ENCODE data around the gene IL12B. TPM values are rescaled to one million over a fixed set of nuclear protein-coding genes. Genes with fewer than 3 reads are reported as not detected.

Gene IL12B
- total RNA-seq, 1 donor from 2014 or later: not detected

DNA sequence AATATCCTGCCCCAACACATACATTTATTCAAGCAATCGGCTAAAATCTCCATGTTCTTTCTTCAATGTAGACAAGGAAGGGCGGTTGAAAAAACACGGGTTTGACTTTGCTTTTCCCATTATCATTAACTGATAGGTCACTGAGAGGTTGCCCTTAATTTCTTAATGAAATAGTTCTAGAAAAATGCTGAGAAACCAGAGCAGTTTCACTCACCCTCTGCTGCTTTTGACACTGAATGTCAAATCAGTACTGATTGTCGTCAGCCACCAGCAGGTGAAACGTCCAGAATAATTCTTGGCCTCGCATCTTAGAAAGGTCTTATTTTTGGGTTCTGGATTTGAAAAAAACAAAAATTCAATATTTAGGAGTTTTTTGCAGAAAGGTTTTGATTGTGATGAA lies 8.1 kb downstream of the IL12B start:
- Mint-ChIP-seq H3K4me3 (ENCODE audit: unreplicated experiment) (no peak overlapping the region), H3K4me1 (ENCODE audit: unreplicated experiment) (no peaks in the 10 kb centered on the region), H3K27ac (ENCODE audit: unreplicated experiment) (no peak overlapping the region), H3K36me3 (ENCODE audit: unreplicated experiment) (no peaks in the 10 kb centered on the region), H3K27me3 (ENCODE audit: unreplicated experiment) (peaks cover 45% of the 10 kb centered on the region), H3K9me3 (ENCODE audit: unreplicated experiment) (no peaks in the 10 kb centered on the region)
- TF ChIP-seq, protein P1, sequence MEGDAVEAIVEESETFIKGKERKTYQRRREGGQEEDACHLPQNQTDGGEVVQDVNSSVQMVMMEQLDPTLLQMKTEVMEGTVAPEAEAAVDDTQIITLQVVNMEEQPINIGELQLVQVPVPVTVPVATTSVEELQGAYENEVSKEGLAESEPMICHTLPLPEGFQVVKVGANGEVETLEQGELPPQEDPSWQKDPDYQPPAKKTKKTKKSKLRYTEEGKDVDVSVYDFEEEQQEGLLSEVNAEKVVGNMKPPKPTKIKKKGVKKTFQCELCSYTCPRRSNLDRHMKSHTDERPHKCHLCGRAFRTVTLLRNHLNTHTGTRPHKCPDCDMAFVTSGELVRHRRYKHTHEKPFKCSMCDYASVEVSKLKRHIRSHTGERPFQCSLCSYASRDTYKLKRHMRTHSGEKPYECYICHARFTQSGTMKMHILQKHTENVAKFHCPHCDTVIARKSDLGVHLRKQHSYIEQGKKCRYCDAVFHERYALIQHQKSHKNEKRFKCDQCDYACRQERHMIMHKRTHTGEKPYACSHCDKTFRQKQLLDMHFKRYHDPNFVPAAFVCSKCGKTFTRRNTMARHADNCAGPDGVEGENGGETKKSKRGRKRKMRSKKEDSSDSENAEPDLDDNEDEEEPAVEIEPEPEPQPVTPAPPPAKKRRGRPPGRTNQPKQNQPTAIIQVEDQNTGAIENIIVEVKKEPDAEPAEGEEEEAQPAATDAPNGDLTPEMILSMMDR (IDR thresholded peaks at IDR 0.05): no peak
- no peak for DNase-seq (ENCODE audit: extremely low spot score, unreplicated experiment)

GRCh38 chr5:159319832-159320231 lies 10.5 kb downstream of the IL12B start:
- Mint-ChIP-seq H3K36me3 (ENCODE audit: unreplicated experiment) (no peaks in the 10 kb centered on the region), H3K4me1 (ENCODE audit: unreplicated experiment) (no peaks in the 10 kb centered on the region), H3K9me3 (ENCODE audit: unreplicated experiment) (no peaks in the 10 kb centered on the region), H3K27me3 (ENCODE audit: unreplicated experiment) (peaks cover 34% of the 10 kb centered on the region), H3K4me3 (ENCODE audit: unreplicated experiment) (no peak overlapping the region), H3K27ac (ENCODE audit: unreplicated experiment) (no peak overlapping the region)
- TF ChIP-seq, protein P1 (IDR thresholded peaks at IDR 0.05): no peak
- no peak for DNase-seq (ENCODE audit: extremely low spot score, unreplicated experiment)

GRCh38 chr5:159319363-159319762 lies 10.9 kb downstream of the IL12B start:
- H3K27ac Mint-ChIP-seq (ENCODE audit: unreplicated experiment): no peak overlapping the region
- H3K36me3 Mint-ChIP-seq (ENCODE audit: unreplicated experiment): no peaks in the 10 kb centered on the region
- no peak for DNase-seq (ENCODE audit: extremely low spot score, unreplicated experiment)
- peaks cover 35% of the 10 kb centered on the region for H3K27me3 Mint-ChIP-seq (ENCODE audit: unreplicated experiment)
- TF ChIP-seq, protein P1 (IDR thresholded peaks at IDR 0.05): no peak
- H3K4me1 Mint-ChIP-seq (ENCODE audit: unreplicated experiment): no peaks in the 10 kb centered on the region
- H3K9me3 Mint-ChIP-seq (ENCODE audit: unreplicated experiment): no peaks in the 10 kb centered on the region
- no peak overlapping the region for H3K4me3 Mint-ChIP-seq (ENCODE audit: unreplicated experiment)

GRCh38 chr5:159318448-159318847 lies 11.8 kb downstream of the IL12B start:
- Mint-ChIP-seq H3K36me3 (ENCODE audit: unreplicated experiment) (no peaks in the 10 kb centered on the region), H3K27me3 (ENCODE audit: unreplicated experiment) (peaks cover 42% of the 10 kb centered on the region), H3K4me3 (ENCODE audit: unreplicated experiment) (no peak overlapping the region), H3K4me1 (ENCODE audit: unreplicated experiment) (no peaks in the 10 kb centered on the region), H3K27ac (ENCODE audit: unreplicated experiment) (no peak overlapping the region), H3K9me3 (ENCODE audit: unreplicated experiment) (no peaks in the 10 kb centered on the region)
- DNase-seq (ENCODE audit: extremely low spot score, unreplicated experiment): no peak
- TF ChIP-seq, protein P1 (IDR thresholded peaks at IDR 0.05): no peak

DNA sequence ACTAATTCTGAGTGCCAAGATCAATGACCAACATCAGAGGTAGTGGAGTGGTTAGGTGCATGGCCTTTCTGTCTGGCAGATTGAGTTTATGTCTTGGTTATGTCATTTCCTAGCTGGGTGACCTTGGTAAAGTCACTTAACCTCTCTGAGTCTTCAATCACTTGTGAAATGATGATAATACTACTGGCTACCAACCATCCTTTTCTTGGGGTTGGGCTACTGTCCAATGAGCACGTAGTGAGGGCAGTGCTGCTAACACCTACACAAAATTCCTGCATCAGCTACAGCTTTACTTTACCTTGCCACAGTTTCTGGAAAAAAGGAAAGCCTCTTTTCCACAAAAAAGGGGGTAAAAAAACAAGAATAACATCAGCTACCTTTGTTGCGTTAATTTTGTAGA lies 12.4 kb downstream of the IL12B start:
- Mint-ChIP-seq H3K27ac (ENCODE audit: unreplicated experiment) (no peak overlapping the region), H3K27me3 (ENCODE audit: unreplicated experiment) (peaks cover 48% of the 10 kb centered on the region), H3K4me3 (ENCODE audit: unreplicated experiment) (no peak overlapping the region), H3K4me1 (ENCODE audit: unreplicated experiment) (no peaks in the 10 kb centered on the region), H3K9me3 (ENCODE audit: unreplicated experiment) (no peaks in the 10 kb centered on the region), H3K36me3 (ENCODE audit: unreplicated experiment) (no peaks in the 10 kb centered on the region)
- no peak for DNase-seq (ENCODE audit: extremely low spot score, unreplicated experiment)
- TF ChIP-seq, protein P1 (IDR thresholded peaks at IDR 0.05): no peak
